Stimulated activated naive CD8-positive, alpha-beta T cell treated with anti-CD3 and anti-CD28 coated beads, Interleukin-15, amount 100 ng/mL, for 72 hours (primary cell): ENCODE data around the gene NPAS2.
A peak's percentile ranks its signal among the peaks of the same experiment; 100 is the strongest.

ENCODE experiments used
- ATAC-seq: fragments of 150-1000 bp; cut with Tn5 transposase; 2 replicates; pipeline ENCODE4 v1.10.0; 2021; ENCODE audit warnings: mild to moderate bottlenecking, moderate library complexity
- DNase-seq, 2 donors: peaks; one replicate each; pipeline ENCODE4 v3.0.0; 2021 to 2022
- H3K27ac Mint-ChIP-seq, 2 donors: one replicate each; pipeline ENCODE4 v1.8.0; 2022; ENCODE audit warnings: mild to moderate bottlenecking in 2 of 2, mixed read lengths in 2 of 2, moderate library complexity in 2 of 2
- H3K27me3 Mint-ChIP-seq: one replicate; pipeline ENCODE4 v1.8.0; 2022; ENCODE audit warnings: mixed read lengths
- H3K4me1 Mint-ChIP-seq: one replicate; pipeline ENCODE4 v1.8.0; 2022; ENCODE audit warnings: mild to moderate bottlenecking, mixed read lengths
- H3K4me3 Mint-ChIP-seq, 2 donors: one replicate each; pipeline ENCODE4 v1.8.0; 2022; ENCODE audit warnings: mild to moderate bottlenecking in 2 of 2, mixed read lengths in 2 of 2, moderate library complexity in 1 of 2
- H3K9me3 Mint-ChIP-seq, 2 donors: one replicate each; pipeline ENCODE4 v1.8.0; 2022; ENCODE audit warnings: mixed read lengths in 2 of 2

The NPAS2 gene

GRCh38 chr2:100940240-100940639, 120.3 kb downstream of the NPAS2 start:
- ATAC-seq (peak; percentile 31), DNase-seq (no peak)
- Mint-ChIP-seq H3K4me1 (peaks cover 26% of the 10 kb centered on the region), H3K9me3 (no peaks in the 10 kb centered on the region), H3K27me3 (no peaks in the 10 kb centered on the region), H3K27ac (peak overlapping the region; percentile 48 to 94), H3K4me3 (peak overlapping the region in 1 of 2 donors; percentile 75)

GRCh38 chr2:100940766-100941645, 121.1 kb downstream of the NPAS2 start:
- DNase-seq = peak in 1 of 2 donors; percentile 24
- no peaks in the 10 kb centered on the region for H3K9me3 Mint-ChIP-seq
- peak overlapping the region; percentile 53 to 75 for H3K4me3 Mint-ChIP-seq

DNA sequence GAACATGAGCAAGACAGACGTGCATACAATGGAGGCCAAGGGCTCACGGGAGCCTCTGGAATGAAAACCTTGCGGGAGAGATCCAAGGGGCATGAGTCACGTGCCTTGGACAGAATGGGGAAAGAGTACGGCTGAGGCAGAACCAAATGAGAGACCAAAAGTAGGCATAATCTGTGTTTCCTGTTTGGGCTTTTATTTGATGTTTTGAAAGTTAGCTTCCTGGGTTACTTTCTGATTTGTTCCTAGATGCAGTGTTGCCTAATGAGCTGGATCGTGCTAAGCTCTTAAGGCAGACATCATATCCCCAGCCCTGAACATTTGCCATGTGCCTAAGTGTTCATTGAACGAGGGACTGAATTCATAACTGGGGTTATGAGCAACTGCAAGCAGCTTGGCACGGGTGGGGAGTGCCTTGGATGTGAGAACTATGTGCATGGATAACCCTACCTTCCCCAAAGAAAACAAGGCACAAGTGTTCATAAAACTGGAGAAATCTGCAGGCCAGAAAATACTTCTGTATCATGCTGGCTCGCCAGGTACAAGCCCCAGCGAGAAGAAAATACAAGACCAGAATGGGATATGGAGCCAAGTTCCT, 121.8 kb downstream of the NPAS2 start:
- DNase-seq = no peak
- H3K4me3 Mint-ChIP-seq = peak overlapping the region; percentile 53 to 75
- peaks cover 7% of the 10 kb centered on the region for H3K27me3 Mint-ChIP-seq
- H3K9me3 Mint-ChIP-seq = no peaks in the 10 kb centered on the region
- ATAC-seq = no peak
- H3K27ac Mint-ChIP-seq = peak overlapping the region in 1 of 2 donors; percentile 94
- H3K4me1 Mint-ChIP-seq = peaks cover 26% of the 10 kb centered on the region

More at GRCh38 chr2:100940766-100941645, 121.1 kb downstream of the NPAS2 start:
- Mint-ChIP-seq H3K4me1 (peaks cover 26% of the 10 kb centered on the region), H3K27me3 (peaks cover 1% of the 10 kb centered on the region), H3K27ac (peak overlapping the region; percentile 51 to 94)
- peak; percentile 46 for ATAC-seq

GRCh38 chr2:100944617-100945432, 124.9 kb downstream of the NPAS2 start:
- no peak overlapping the region for H3K4me3 Mint-ChIP-seq

GRCh38 chr2:100945433-100945740, 125.4 kb downstream of the NPAS2 start:
- H3K27me3 Mint-ChIP-seq = peaks cover 7% of the 10 kb centered on the region
- peak overlapping the region in 1 of 2 donors; percentile 7 for H3K27ac Mint-ChIP-seq
- H3K9me3 Mint-ChIP-seq = no peaks in the 10 kb centered on the region
- no peak for DNase-seq
- H3K4me3 Mint-ChIP-seq = no peak overlapping the region
- H3K4me1 Mint-ChIP-seq = peaks cover 17% of the 10 kb centered on the region
- ATAC-seq = no peak

More at GRCh38 chr2:100944617-100945432, 124.9 kb downstream of the NPAS2 start:
- no peak overlapping the region for H3K27ac Mint-ChIP-seq
- H3K27me3 Mint-ChIP-seq = peaks cover 7% of the 10 kb centered on the region
- no peak for DNase-seq
- ATAC-seq = no peak
- H3K9me3 Mint-ChIP-seq = no peaks in the 10 kb centered on the region
- peaks cover 19% of the 10 kb centered on the region for H3K4me1 Mint-ChIP-seq

- H3K27me3 Mint-ChIP-seq = peaks cover 7% of the 10 kb centered on the region
- peaks cover 17% of the 10 kb centered on the region for H3K4me1 Mint-ChIP-seq
- DNase-seq = no peak
- peak overlapping the region in 1 of 2 donors; percentile 2 for H3K27ac Mint-ChIP-seq
- ATAC-seq = no peak
- H3K4me3 Mint-ChIP-seq = no peak overlapping the region
- H3K9me3 Mint-ChIP-seq = no peaks in the 10 kb centered on the region
These were observed 126.1 kb downstream of the NPAS2 start for GRCh38 chr2:100945930-100946607.

DNA sequence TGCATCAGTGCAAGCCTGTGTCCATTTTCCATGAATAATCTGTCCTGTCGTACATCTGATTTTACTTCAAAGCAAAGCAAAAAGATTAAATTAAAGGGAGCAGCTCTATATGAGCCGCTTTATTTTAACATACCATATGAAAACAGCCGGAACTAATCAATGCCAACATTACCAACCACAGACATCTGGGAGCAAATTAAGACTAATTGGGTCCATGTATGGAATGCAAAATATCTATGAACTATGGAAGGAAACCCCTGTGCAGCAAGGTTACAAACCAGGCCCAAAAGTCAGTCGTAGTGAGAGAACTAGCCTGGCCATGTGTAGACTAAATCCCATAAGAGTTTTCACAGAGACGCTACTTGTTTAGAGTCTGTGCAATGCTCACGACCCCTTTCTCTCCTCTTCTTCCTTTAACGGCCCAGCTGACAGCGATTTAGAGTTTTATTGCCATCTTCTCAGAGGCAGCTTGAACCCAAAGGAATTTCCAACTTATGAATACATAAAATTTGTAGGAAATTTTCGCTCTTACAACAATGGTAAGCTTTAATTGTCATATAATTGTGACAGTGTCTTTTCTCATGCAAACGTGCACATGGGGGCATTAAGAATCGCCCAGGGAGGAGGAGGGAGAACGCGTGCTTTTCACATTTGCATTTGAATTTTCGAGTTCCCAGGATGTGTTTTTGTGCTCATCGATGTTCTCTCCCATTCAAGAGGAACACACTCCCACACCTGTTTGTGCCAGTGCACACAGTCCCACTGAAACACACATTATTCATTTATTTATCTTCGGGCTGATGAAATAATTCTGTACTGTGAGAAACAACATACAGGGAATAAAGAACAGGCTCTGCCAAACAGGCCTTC, 129.2 kb downstream of the NPAS2 start:
- Mint-ChIP-seq H3K4me3 (no peak overlapping the region), H3K27me3 (peaks cover 7% of the 10 kb centered on the region), H3K9me3 (no peaks in the 10 kb centered on the region), H3K27ac (no peak overlapping the region), H3K4me1 (peaks cover 38% of the 10 kb centered on the region)
- DNase-seq = no peak
- ATAC-seq = no peak

- peak; percentile 82 for ATAC-seq
- Mint-ChIP-seq H3K4me1 (peaks cover 53% of the 10 kb centered on the region), H3K9me3 (no peaks in the 10 kb centered on the region), H3K27me3 (no peaks in the 10 kb centered on the region), H3K27ac (peak overlapping the region; percentile 93 to 99), H3K4me3 (peak overlapping the region; percentile 51 to 79)
- DNase-seq = peak in 1 of 2 donors; percentile 32
These were observed 132.6 kb downstream of the NPAS2 start for GRCh38 chr2:100952512-100952911.

GRCh38 chr2:100953406-100954043, 133.6 kb downstream of the NPAS2 start:
- H3K27me3 Mint-ChIP-seq = no peaks in the 10 kb centered on the region
- peak overlapping the region in 1 of 2 donors; percentile 99 for H3K27ac Mint-ChIP-seq
- DNase-seq (peak; percentile 20 to 68), ATAC-seq (peak; percentile 81)
- peaks cover 53% of the 10 kb centered on the region for H3K4me1 Mint-ChIP-seq
- H3K9me3 Mint-ChIP-seq = no peaks in the 10 kb centered on the region
- peak overlapping the region in 1 of 2 donors; percentile 18 for H3K4me3 Mint-ChIP-seq

DNA sequence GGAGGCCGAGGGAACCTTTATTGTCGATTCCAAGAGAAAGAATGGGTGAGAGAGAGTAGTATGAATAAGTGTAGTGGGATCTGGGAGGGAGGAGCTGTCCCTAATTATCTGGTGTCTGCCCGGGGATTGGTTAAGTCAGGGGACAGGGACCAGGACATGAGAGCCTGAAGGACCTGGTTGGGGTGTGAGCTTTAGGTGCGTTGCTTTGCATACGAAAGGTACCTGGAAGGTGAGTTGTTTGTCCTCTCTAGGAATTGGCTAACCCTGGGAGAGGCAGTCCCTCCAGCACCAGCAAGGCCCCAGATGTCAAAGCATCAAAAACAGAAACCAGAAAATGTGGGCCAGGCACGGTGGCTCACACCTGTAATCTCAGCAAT, 134.1 kb downstream of the NPAS2 start:
- peak overlapping the region in 1 of 2 donors; percentile 18 for H3K4me3 Mint-ChIP-seq
- peak overlapping the region in 1 of 2 donors; percentile 99 for H3K27ac Mint-ChIP-seq
- no peaks in the 10 kb centered on the region for H3K27me3 Mint-ChIP-seq
- DNase-seq = no peak
- H3K4me1 Mint-ChIP-seq = peaks cover 53% of the 10 kb centered on the region
- no peaks in the 10 kb centered on the region for H3K9me3 Mint-ChIP-seq
- no peak for ATAC-seq

GRCh38 chr2:100955226-100955625, 135.3 kb downstream of the NPAS2 start:
- no peaks in the 10 kb centered on the region for H3K27me3 Mint-ChIP-seq
- ATAC-seq = no peak
- peaks cover 60% of the 10 kb centered on the region for H3K4me1 Mint-ChIP-seq

GRCh38 chr2:100956081-100956480, 136.1 kb downstream of the NPAS2 start:
- H3K4me1 Mint-ChIP-seq = peaks cover 52% of the 10 kb centered on the region
- no peak for DNase-seq
- no peaks in the 10 kb centered on the region for H3K27me3 Mint-ChIP-seq

More at GRCh38 chr2:100955226-100955625, 135.3 kb downstream of the NPAS2 start:
- no peaks in the 10 kb centered on the region for H3K9me3 Mint-ChIP-seq
- no peak for DNase-seq
- H3K4me3 Mint-ChIP-seq = no peak overlapping the region
- H3K27ac Mint-ChIP-seq = no peak overlapping the region

GRCh38 chr2:100957996-100958653, 138.2 kb downstream of the NPAS2 start:
- ATAC-seq (no peak), DNase-seq (no peak)
- peaks cover 32% of the 10 kb centered on the region for H3K4me1 Mint-ChIP-seq
- H3K4me3 Mint-ChIP-seq = no peak overlapping the region
- H3K27me3 Mint-ChIP-seq = no peaks in the 10 kb centered on the region
- H3K27ac Mint-ChIP-seq = peak overlapping the region in 1 of 2 donors; percentile 38
- H3K9me3 Mint-ChIP-seq = no peaks in the 10 kb centered on the region

More at GRCh38 chr2:100956081-100956480, 136.1 kb downstream of the NPAS2 start:
- Mint-ChIP-seq H3K9me3 (no peaks in the 10 kb centered on the region), H3K4me3 (no peak overlapping the region), H3K27ac (peak overlapping the region in 1 of 2 donors; percentile 62)
- no peak for ATAC-seq
